HG03565 (cell line): ENCODE measurements around the gene MOB1B.
"Not testable (repeated sequence)": the region's sequence is repeated elsewhere in the genome, so short reads cannot be mapped to it uniquely, and the experiment has no call there.

ENCODE experiments used
- ATAC-seq: cut with Tn5 transposase; IDR thresholded peaks from one replicate; pipeline ENCODE4 v1.9.1; 2021; ENCODE audit warnings: mild to moderate bottlenecking, moderate library complexity; ENCODE audit not compliant: unreplicated experiment

The MOB1B gene

DNA sequence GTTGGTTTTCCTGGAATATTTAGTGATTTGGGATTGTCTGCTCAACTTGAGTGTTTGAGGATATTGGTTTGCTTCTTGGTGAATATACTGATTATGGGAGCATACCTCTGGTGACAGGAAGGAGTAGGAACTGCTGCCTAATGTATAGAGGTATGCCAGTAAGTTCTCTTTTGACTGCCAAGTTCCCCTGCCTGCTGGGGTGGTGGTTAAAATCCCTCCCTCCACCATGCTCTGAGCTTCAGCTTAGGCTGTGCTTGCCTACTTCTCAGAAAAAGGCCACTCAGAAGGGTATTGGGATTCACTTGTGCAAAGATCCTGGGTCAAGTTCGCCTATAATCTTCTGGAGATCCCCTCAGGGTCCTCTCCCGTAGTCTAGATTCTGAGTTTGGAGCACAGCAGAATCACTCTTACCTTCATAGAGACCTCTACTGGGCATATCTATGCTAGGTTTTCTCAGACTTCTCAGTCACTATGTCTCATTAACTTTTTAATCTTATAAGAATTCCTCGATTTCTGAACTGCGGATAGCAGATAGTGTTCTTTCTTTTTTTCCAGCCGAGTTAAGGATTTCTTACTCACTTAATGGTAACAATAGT is 46.6 kb downstream of the MOB1B start:
- ATAC-seq, result no peak

- no peak for ATAC-seq
Measured at GRCh38 chr4:70954032-70954431, 51.9 kb downstream of the MOB1B start.

DNA sequence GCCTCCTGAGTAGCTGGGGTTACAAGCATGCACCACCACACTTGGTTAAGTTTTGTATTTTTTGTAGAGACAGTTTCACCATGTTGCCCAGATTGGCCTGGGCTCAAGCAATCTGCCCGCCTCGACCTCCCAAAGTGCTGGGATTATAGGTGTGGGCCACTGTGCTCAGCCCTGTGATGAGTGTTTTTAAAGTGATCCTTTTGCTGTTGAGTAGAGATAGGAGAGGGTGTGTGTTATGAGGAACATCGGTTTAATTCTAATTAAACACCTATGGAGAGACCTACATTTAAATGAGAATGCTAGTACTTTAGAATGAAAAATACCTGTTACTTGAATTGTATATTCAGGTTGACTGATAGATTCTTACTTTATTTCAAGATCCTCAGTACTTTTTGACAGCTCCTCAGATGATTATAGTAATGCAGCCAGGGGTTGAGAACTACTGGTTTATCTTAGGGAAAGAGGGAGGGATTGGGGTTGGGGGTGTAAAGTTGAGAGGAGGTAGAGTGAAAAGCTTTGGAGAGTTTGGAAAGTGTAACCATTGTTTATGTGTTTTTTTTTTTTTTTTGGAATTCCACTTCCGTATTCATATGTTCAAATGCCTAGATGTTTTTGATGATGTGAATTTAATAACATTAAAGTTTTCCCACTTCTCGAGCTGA is 54.5 kb downstream of the MOB1B start:
- no peak for ATAC-seq

- ATAC-seq, result no peak
Measured at GRCh38 chr4:70958681-70959080, 56.5 kb downstream of the MOB1B start.

- ATAC-seq, result no peak
Measured at GRCh38 chr4:70969076-70969475, 66.9 kb downstream of the MOB1B start.

GRCh38 chr4:70976252-70976651 is 74.1 kb downstream of the MOB1B start:
- ATAC-seq, result no peak

DNA sequence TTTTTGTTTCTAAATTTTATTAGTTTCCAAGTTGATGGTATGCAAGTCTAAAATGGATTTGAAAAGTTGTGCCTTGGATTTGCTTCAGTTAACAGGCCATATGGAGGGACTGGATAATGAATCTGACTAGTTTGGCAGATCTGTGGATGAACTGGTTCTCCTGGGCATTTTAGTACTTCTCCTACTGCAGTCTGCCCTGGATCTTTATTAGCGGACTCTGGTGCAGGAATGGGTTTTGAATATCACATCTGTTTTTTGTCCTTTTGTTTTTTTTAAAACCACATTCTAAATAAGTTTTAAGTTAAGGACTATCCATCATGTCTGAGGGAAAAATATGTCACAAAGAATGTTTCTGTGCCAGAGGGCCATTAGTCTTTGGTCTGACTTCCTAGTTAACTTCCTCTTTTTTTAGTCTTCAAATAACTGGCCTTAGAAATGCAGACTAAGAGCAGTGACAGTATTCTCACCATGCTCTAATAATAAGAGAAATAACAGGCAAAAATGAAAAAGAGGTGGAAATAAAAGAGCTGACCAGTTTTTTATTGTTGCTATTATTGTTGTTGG is 77.4 kb downstream of the MOB1B start:
- ATAC-seq, result peak; percentile 76

- ATAC-seq, result no peak
Measured at GRCh38 chr4:70980196-70980595, 78.0 kb downstream of the MOB1B start.

- ATAC-seq, result no peak
Measured at GRCh38 chr4:70984106-70984505, 81.9 kb downstream of the MOB1B start.

DNA sequence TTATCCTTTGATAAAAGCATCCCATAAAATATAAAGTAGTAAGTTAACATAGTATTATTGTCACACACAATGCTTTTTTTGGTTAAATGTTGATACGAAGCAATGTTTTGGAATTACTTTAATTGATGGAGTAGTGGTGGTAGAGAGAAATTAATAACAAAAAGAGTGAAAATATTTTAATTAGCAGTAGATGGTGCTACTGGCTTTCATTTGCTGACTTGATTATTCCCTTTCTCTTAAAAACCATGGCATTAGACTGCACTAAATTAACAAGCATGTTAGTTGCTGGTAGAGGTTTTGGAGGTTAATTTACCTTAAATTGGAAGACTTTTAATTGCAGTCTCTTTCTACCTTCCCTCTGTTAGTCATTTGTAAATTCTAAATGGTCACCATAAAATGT is 82.4 kb downstream of the MOB1B start:
- no peak for ATAC-seq

DNA sequence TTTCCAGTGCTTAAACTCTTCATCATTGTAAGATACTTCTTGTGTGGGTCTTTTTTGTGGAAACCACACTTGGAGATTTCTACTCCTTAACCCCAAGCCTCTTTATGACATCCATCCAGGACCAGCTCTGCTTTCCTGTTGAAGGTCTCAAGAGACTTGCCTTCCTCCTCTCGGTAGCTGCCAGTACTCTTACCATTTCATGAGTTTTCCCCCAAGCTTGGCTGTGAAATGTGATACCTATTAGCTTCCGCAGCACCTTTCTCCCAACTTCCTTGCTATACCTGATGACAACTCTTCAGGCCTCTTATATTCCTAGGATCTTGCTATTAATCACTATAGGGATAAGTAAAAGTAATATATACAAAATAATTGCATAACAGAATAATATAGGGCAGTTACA is 89.4 kb downstream of the MOB1B start:
- ATAC-seq, result no peak

- ATAC-seq, result no peak
Measured at GRCh38 chr4:70992391-70992881, 90.3 kb downstream of the MOB1B start.

- ATAC-seq, result peak; percentile 74
Measured at GRCh38 chr4:70993181-70994068, 91.3 kb downstream of the MOB1B start, which contains the start of gene DCK. Gene DCK, plus strand, starts transcription at chr4:70993649. Its CDS starts 187 bp downstream, at chr4:70993836.

DNA sequence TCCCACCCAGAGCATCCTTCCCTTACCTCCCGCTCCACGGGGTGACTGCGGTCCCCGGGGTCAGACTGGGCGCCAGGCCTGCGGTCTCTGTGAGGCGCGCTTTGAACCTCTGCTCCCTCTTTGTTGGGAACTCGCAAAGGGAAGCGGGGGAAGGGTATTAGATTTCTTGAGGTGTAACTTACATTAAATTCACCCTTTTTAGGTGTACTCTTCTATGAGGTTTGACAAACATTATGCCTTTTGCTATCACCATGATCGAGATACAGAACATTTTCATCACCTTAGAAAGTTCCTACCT is 91.8 kb downstream of the MOB1B start:
- ATAC-seq, result no peak

DNA sequence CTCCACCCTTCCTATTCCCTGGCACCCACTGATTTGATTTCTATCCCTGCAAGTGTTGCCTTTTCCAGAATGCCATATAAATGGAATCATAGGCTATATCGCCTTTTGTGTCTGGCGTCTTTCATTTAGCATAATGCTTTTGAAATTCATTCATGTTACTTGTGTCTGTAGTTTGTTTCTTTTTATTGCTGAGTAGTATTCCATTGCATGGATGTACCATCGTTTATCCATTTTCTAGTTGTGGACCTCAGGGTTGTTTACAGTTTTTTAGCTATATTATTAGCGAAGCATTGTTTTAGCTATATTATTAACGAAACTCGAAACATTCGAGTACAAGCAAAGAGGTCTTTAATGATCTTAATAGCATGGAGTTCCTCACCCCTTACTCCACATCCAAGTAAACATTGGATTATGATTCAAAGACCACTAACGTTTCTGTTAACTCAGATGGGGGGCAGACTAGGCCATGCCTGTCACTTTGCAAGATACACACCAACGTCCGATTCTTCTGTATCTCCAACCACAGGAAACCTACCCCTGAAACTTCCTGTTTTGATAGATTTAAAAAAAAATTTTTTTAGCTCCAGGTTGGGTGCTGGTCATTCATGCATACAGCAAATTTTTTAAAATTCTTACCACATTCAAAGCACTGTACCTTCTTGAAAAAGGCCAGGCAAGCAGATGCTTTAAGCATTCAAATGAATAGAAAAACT is 92.4 kb downstream of the MOB1B start:
- ATAC-seq, result peak; percentile 33

- no peak for ATAC-seq
Measured at GRCh38 chr4:70996018-70996360, 93.8 kb downstream of the MOB1B start.

DNA sequence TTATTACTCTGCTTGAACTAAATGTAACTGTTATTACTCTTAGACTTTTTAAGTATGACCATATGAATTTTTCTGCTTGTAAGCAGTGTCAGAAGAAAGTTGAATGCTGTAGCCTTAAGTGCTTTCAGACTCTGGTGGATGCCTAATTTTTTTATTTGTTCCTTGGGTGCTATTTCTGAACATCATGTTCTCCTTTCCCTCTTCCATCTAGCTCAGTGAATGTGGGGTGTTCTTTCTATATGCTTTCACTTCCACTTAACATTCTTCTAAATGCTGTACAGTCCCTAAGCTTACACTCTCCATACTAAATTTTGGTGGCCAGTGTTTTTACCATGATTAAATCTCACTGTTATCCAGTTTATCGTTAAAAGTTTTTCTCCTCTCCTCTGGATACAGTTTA is 94.9 kb downstream of the MOB1B start:
- ATAC-seq, result no peak

DNA sequence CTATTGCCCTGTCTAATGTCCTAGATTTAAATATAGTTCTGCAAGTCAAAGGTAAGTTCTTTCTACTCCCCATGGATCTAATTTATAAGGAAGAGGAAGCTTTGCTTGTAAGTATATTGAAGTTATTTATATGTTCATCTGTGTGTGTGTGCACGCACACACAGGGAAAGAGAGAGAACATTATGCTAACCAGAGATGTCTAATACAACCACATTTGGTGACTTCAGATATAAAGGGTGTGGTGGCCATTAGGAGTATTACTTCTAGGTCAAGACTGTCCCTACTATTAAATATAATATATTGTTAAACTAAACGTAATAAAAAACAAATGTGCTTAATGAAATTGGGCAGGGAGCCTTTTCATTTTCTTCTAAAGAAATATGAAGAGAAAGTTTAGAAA is 95.4 kb downstream of the MOB1B start:
- no peak for ATAC-seq

- ATAC-seq, result not testable (repeated sequence)
Measured at GRCh38 chr4:70999639-71000038, 97.5 kb downstream of the MOB1B start.

GRCh38 chr4:71001363-71001762 is 99.2 kb downstream of the MOB1B start:
- not testable (repeated sequence) for ATAC-seq

DNA sequence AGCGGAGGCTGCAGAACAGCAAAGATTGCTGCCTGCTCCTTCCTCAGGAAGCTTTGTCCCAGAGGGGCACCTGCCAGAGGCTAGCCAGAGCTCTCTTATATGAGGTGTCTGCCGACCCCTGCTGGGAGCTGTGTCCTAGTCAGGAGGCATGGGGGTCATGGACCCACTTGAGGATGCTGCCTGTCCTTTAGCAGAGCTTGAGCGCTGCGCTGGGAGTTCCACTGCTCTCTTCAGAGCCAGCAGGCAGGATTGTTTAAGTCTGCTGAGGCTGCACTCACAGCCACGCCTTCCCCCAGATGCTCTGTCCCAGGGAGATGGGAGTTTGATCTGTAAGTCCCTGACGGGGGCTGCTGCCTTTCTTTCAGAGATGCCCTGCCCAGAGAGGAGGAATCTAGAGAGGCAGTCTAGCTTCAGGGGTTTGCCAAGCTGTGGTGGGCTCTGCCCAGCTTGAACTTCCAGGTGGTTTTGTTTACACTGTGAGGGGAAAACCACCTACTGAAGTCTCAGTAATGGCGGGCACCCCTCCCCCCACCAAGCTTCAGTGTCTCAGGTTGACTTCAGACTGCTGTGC is 102.2 kb downstream of the MOB1B start:
- ATAC-seq, result no peak
